ENCODE measurements around the gene GAREM1.

DNA sequence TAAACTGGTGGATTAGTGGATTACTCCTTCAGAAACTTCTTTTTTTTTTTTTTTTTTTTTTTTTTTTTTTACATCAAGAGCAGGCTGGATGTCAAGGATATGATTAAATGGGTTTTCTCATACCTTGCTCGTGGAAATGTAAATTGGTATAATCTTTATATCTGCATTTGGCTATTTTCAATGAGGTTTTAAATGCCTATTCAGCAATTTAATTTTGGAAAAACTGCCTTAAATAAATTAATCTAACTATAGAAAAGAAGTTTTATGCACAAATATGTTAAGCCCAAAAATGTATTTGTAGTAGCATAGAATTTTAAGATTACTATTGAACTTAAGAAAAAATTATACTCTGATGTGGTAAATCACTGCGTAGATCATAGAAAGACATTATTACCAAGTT, 11.4 kb upstream of the GAREM1 start:
- TF ChIP-seq TAF1 (IDR thresholded peaks at IDR 0.05; ENCODE audit: borderline replicate concordance, low read depth, low read length), result no peak
- no peak for TF ChIP-seq POLR2A (IDR thresholded peaks at IDR 0.05; ENCODE audit: low read depth, low read length)
- TF ChIP-seq POLR2AphosphoS5 (IDR thresholded peaks at IDR 0.05; ENCODE audit: low read depth, low read length), result no peak
